A549 treated with CpdA at 1 μM for 4 hours (cell line): Measurements from ENCODE around the gene KDM5B. TPM values are rescaled to one million over a fixed set of nuclear protein-coding genes. Genes with fewer than 3 reads are reported as not detected.

Experiments
- total RNA-seq: library from RNA; stranded (reverse); fragments of 200-300 nt; extraction: Qiagen RNA extraction; gene quantifications from 5 replicates; pipeline ENCODE4 v1.2.3, GENCODE V29; 2022; ENCODE audit warnings: low read depth

Gene KDM5B
- total RNA-seq = 16.0 to 18.4 TPM (median 16.8 TPM) in 5 replicates

DNA sequence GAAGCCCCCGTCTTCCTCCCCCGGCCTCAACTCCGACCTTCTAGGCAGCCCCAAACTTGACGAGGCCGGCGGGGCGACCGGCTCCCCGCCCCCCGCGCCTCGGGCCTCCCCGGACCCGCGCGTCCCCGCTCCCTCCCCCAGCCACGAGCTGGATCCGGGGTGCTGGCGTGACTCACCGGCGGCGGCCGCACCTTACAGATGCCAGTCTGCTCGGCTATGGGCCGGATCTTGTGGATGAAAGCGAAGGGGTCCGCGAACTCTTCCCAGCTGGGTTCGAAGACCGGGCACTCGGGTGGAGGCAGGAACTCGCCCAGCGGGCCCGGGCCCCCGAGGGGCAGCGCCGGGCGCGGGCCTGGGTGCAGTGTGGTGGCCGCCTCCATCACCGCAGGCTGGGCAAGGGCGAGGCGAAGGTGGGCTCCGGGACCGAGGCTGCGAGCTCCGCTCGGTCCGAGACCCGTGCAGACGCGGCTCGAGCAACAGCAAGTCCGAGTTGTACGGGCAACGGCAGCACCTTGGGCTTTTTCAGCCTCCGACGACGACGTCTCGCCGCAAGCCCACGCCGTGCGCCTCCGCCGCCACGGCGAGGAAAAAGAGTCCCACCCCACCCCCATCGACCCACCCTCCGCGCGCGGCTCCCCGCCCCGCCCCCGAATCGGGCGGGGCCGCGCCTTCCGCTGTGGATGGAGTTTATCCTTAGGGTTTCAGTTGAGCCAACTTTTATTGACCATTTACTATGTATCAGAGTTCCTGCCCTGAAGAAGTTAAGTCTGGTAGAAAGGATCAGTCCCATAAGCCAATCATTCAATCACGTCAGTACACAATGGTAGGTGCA lies at the start of gene KDM5B:
Gene KDM5B, minus strand, starts transcription at position 496 of the 832 bp plus-strand sequence. Its CDS starts 116 bp downstream, at position 380.

DNA sequence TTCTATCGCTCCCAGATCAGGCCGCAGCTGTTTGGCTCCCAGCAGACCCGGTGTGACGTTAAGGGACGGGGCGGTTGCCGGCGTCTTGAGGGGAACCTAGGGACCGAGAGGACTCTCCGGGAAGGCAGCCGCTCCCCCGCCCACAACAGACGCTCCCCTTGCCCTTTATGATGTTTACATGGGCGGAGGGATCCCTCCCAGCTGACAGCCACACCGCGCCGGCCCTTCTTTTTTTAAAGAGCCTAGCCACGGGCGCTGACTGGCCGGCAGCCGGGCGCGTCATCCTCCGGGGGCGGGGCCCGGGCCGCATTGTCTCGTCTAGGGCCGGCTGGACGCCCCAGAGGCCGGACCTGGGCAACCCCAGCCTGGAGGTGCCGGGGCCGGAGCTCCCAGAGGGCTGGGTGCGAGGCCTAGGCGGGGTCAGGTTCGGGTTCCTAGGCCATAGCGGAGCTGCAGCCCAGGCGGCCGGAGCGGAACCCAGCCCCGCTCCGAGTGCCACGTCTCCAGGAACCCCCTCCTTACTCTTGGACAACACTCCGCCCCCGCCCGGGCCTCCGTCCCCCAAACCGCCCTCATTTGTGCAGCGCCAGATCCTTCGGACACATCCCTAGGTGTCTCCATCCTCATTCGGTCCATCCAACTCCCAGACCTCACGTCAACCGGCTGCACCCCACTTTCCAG lies 2.5 kb upstream of the KDM5B start, which contains the start of gene PCAT6:
Gene PCAT6, plus strand, starts transcription at position 340 of the 681 bp plus-strand sequence.

GRCh38 chr1:202710070-202711045 lies 97.9 kb downstream of the KDM5B start, which contains the start of gene SYT2:
Gene SYT2, minus strand, starts transcription at chr1:202710454. Its CDS starts 104,682 bp downstream, at chr1:202605772.

Other genes starting within 250 kb of the KDM5B start
- gene SYT2, start 98.0 kb downstream of the KDM5B start, total RNA-seq = 0.01 to 0.07 TPM (median 0.02 TPM) in 5 replicates
- gene PCAT6, start 2.5 kb upstream of the KDM5B start, total RNA-seq = 2.5 to 3.9 TPM (median 3.6 TPM) in 5 replicates
- 13.3 to 15.8 TPM (median 14.7 TPM) in 5 replicates for gene RABIF, start 80.7 kb upstream of the KDM5B start, total RNA-seq
- gene KLHL12, start 118.8 kb upstream of the KDM5B start, total RNA-seq = 15.8 to 18.5 TPM (median 17.0 TPM) in 5 replicates
- 60.5 to 70.1 TPM (median 66.6 TPM) in 5 replicates for gene ADIPOR1, start 149.9 kb upstream of the KDM5B start, total RNA-seq
- gene CYB5R1, start 158.8 kb upstream of the KDM5B start, total RNA-seq = 20.5 to 24.0 TPM (median 22.3 TPM) in 5 replicates
- gene TMEM183A, start 199.0 kb upstream of the KDM5B start, total RNA-seq = 46.3 to 53.9 TPM (median 52.6 TPM) in 5 replicates
- 0.25 to 1.1 TPM (median 0.34 TPM) in 5 replicates for gene PPFIA4, start 218.1 kb upstream of the KDM5B start, total RNA-seq